HFFc6 (cell line): ENCODE measurements around the gene MAD1L1. TPM values are rescaled to one million over a fixed set of nuclear protein-coding genes. Genes with fewer than 3 reads are reported as not detected.
"Not testable (repeated sequence)": the region's sequence is repeated elsewhere in the genome, so short reads cannot be mapped to it uniquely, and the experiment has no call there.

Experiments
- DNase-seq: peaks from one replicate; pipeline ENCODE4 v3.0.0-alpha.2; 2018
- H3K27ac Mint-ChIP-seq: 2 replicates; pipeline ENCODE4 v1.8.0; 2020; ENCODE audit warnings: mild to moderate bottlenecking, mixed read lengths
- H3K27me3 Mint-ChIP-seq: 2 replicates; pipeline ENCODE4 v1.8.0; 2021; ENCODE audit warnings: mild to moderate bottlenecking, moderate library complexity, mixed read lengths; ENCODE audit not compliant: insufficient read depth
- H3K36me3 Mint-ChIP-seq: 2 replicates; pipeline ENCODE4 v1.8.0; 2021; ENCODE audit warnings: low read depth, mixed read lengths
- H3K4me1 Mint-ChIP-seq: 2 replicates; pipeline ENCODE4 v1.8.0; 2020; ENCODE audit warnings: low read depth, mixed read lengths
- H3K4me3 Mint-ChIP-seq: 2 replicates; pipeline ENCODE4 v1.8.0; 2020; ENCODE audit warnings: mild to moderate bottlenecking, moderate library complexity, mixed read lengths
- H3K9me3 Mint-ChIP-seq: 2 replicates; pipeline ENCODE4 v1.8.0; 2020; ENCODE audit warnings: mild to moderate bottlenecking, mixed read lengths
- CTCF ChIP-seq: fragments of 200-600 bp; sonication (generic); IDR thresholded peaks from 2 replicates; pipeline ENCODE4 v1.5.0; 2021; ENCODE audit warnings: antibody characterized with exemption, mild to moderate bottlenecking
- total RNA-seq, 6 experiments: library from RNA; stranded (reverse); fragmentation: NEBNext Ultra II Directional; extraction: Animal tissue kit (Norgen Biotek cat#: 25700); gene quantifications; 2 replicates in 1 of 6; 3 replicates in 5 of 6; pipeline ENCODE4 v1.2.3, GENCODE V29; 2021

The MAD1L1 gene
- total RNA-seq, 6 experiments from 2014 or later: 34.6 to 44.8 (median 40.2) TPM

- no peak for DNase-seq
Measured at GRCh38 chr7:2038931-2039728, 193.6 kb downstream of the MAD1L1 start.

GRCh38 chr7:2037808-2038522 is 194.8 kb downstream of the MAD1L1 start:
- Mint-ChIP-seq H3K36me3 (peaks cover 12% of the 10 kb centered on the region), H3K27ac (peak overlapping the region; percentile 70), H3K9me3 (peaks cover 4% of the 10 kb centered on the region; the same call in 1 of the 2 replicates), H3K4me3 (peak overlapping the region; percentile 69), H3K27me3 (peaks cover 2% of the 10 kb centered on the region; the same call in 1 of the 2 replicates), H3K4me1 (peaks cover 16% of the 10 kb centered on the region)
- TF ChIP-seq CTCF: no peak
- DNase-seq: peak; percentile 2

More at GRCh38 chr7:2038931-2039728, 193.6 kb downstream of the MAD1L1 start:
- no peak for TF ChIP-seq CTCF
- Mint-ChIP-seq H3K9me3 (peaks cover 4% of the 10 kb centered on the region; the same call in 1 of the 2 replicates), H3K36me3 (peaks cover 16% of the 10 kb centered on the region), H3K27ac (no peak overlapping the region), H3K27me3 (peaks cover 2% of the 10 kb centered on the region; the same call in 1 of the 2 replicates), H3K4me1 (peaks cover 16% of the 10 kb centered on the region), H3K4me3 (no peak overlapping the region)

DNA sequence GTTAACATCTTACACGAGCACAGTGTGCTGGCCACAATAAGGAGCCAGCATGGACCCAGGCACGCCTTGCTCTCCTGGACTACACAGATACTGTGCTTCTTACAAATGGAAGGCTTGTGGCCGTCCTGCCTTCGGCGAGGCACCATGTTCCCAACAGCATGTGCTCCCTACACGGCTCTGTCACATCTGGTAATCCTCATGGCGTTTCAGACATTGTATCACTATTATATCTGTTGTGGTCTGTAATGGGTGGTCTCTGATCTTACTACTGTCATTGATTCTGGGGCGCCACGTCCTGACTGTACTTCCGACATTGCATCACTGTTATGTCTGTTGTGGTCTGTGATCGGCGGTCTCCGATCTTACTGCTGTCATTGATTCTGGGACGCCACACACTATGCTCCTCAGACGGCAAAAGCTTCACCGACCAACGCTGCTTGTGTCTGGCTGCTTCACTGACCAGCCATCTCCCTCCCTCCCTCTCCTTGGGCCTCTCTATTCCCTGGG is 195.4 kb downstream of the MAD1L1 start:
- Mint-ChIP-seq H3K27ac (peak overlapping the region; percentile 70), H3K27me3 (peaks cover 1% of the 10 kb centered on the region; the same call in 1 of the 2 replicates)
- DNase-seq: no peak

GRCh38 chr7:2036786-2037185 is 196.0 kb downstream of the MAD1L1 start:
- Mint-ChIP-seq H3K9me3 (no peaks in the 10 kb centered on the region), H3K27me3 (no peaks in the 10 kb centered on the region), H3K4me3 (no peak overlapping the region), H3K4me1 (peaks cover 21% of the 10 kb centered on the region), H3K36me3 (peaks cover 1% of the 10 kb centered on the region; the same call in 1 of the 2 replicates), H3K27ac (no peak overlapping the region)
- TF ChIP-seq CTCF: no peak
- DNase-seq: no peak

More for the DNA sequence above, 195.4 kb downstream of the MAD1L1 start:
- no peak for TF ChIP-seq CTCF
- H3K4me3 Mint-ChIP-seq: peak overlapping the region; percentile 69
- H3K4me1 Mint-ChIP-seq: peaks cover 20% of the 10 kb centered on the region
- peaks cover 4% of the 10 kb centered on the region; the same call in 1 of the 2 replicates for H3K9me3 Mint-ChIP-seq
- H3K36me3 Mint-ChIP-seq: peaks cover 7% of the 10 kb centered on the region

DNA sequence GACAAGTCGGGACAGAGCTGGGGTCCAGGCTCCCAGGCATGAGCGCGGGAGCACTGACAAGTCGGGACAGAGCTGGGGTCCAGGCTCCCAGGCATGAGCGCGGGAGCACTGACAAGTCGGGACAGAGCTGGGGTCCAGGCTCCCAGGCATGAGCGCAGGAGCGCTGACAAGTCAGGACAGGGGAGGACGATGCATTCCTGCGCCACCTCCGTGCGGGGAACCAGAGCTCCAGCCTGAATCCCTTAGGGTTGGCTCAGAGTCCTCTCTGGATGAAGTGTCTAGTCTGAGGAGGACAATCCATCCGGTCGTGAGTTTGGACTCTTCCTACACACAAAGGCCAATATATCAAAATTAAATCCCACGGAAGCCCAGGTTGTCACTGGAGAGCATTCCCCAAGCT is 196.5 kb downstream of the MAD1L1 start:
- not testable (repeated sequence) for H3K36me3 Mint-ChIP-seq, DNase-seq, H3K4me3 Mint-ChIP-seq, H3K27me3 Mint-ChIP-seq, H3K27ac Mint-ChIP-seq, H3K9me3 Mint-ChIP-seq
- H3K4me1 Mint-ChIP-seq: peaks cover 21% of the 10 kb centered on the region
